Effector memory CD4-positive, alpha-beta T cell (primary cell): ENCODE data around the gene TOMT.
A peak's percentile ranks its signal among the peaks of the same experiment; 100 is the strongest.

ENCODE experiments used
- DNase-seq, 3 donors: peaks; one replicate each; pipeline ENCODE4 v3.0.0-alpha.2; 2020
- H3K27ac ChIP-seq: 2 replicates; pipeline ENCODE4 v1.7.0; 2013; ENCODE audit warnings: mild to moderate bottlenecking, low read length, moderate library complexity; ENCODE audit not compliant: insufficient read depth, poor library complexity, severe bottlenecking
- H3K27me3 ChIP-seq: replicated peaks from 2 replicates; pipeline ENCODE4 v1.7.0; 2013; ENCODE audit warnings: mild to moderate bottlenecking, low read length; ENCODE audit not compliant: insufficient read depth, control insufficient read depth, poor library complexity, severe bottlenecking
- H3K36me3 ChIP-seq: 2 replicates; pipeline ENCODE4 v1.7.0; 2013; ENCODE audit warnings: mild to moderate bottlenecking, low read length, moderate library complexity; ENCODE audit not compliant: control insufficient read depth, insufficient read depth
- H3K4me1 ChIP-seq: 2 replicates; pipeline ENCODE4 v1.7.0; 2013; ENCODE audit warnings: low read length, mild to moderate bottlenecking; ENCODE audit not compliant: control insufficient read depth, insufficient read depth, poor library complexity, severe bottlenecking
- H3K4me3 ChIP-seq: 2 replicates; pipeline ENCODE4 v1.7.0; 2013; ENCODE audit warnings: low read length, low read depth, mild to moderate bottlenecking; ENCODE audit not compliant: insufficient read depth, poor library complexity, severe bottlenecking
- H3K9me3 ChIP-seq: 2 replicates; pipeline ENCODE4 v1.7.0; 2013; ENCODE audit warnings: mild to moderate bottlenecking, low read length, moderate library complexity; ENCODE audit not compliant: control insufficient read depth

Gene TOMT

GRCh38 chr11:72103754-72104167, 2.0 kb upstream of the TOMT start:
- H3K4me3 ChIP-seq, result peak overlapping the region; percentile 77
- H3K36me3 ChIP-seq, result peaks cover 13% of the 10 kb centered on the region
- DNase-seq, result no peak
- no peaks in the 10 kb centered on the region for H3K27me3 ChIP-seq
- peaks cover 17% of the 10 kb centered on the region for H3K4me1 ChIP-seq
- no peaks in the 10 kb centered on the region for H3K9me3 ChIP-seq
- peak overlapping the region; percentile 59 for H3K27ac ChIP-seq

- Histone ChIP-seq H3K4me1 (peaks cover 15% of the 10 kb centered on the region), H3K4me3 (peak overlapping the region; percentile 86), H3K9me3 (no peaks in the 10 kb centered on the region), H3K27ac (peak overlapping the region; percentile 96), H3K27me3 (no peaks in the 10 kb centered on the region), H3K36me3 (peaks cover 11% of the 10 kb centered on the region)
- no peak for DNase-seq
These were observed 5.8 kb downstream of the TOMT start for GRCh38 chr11:72111300-72112142.

GRCh38 chr11:72112143-72112977, 6.6 kb downstream of the TOMT start, which contains the start of gene ANAPC15:
TSS of gene ANAPC15 (minus strand) at chr11:72112695. CDS start at chr11:72111276, 1,419 bp downstream.
- H3K4me1 ChIP-seq, result peaks cover 15% of the 10 kb centered on the region

GRCh38 chr11:72112978-72113808, 7.5 kb downstream of the TOMT start:
- H3K36me3 ChIP-seq, result peaks cover 11% of the 10 kb centered on the region
- no peak for DNase-seq

More at GRCh38 chr11:72112143-72112977, 6.6 kb downstream of the TOMT start, which contains the start of gene ANAPC15:
- Histone ChIP-seq H3K36me3 (peaks cover 11% of the 10 kb centered on the region), H3K4me3 (peak within 1 kb of the TSS; percentile 86), H3K27me3 (no peaks in the 10 kb centered on the region), H3K9me3 (no peaks in the 10 kb centered on the region), H3K27ac (peak within 1 kb of the TSS; percentile 96)
- DNase-seq, result peak; percentile 96 to 98 (median 98)

GRCh38 chr11:72114570-72114969, 8.8 kb downstream of the TOMT start:
- peaks cover 15% of the 10 kb centered on the region for H3K4me1 ChIP-seq

More at GRCh38 chr11:72112978-72113808, 7.5 kb downstream of the TOMT start:
- Histone ChIP-seq H3K27me3 (no peaks in the 10 kb centered on the region), H3K4me1 (peaks cover 15% of the 10 kb centered on the region), H3K4me3 (peak overlapping the region; percentile 30), H3K9me3 (no peaks in the 10 kb centered on the region), H3K27ac (peak overlapping the region; percentile 96)

GRCh38 chr11:72116019-72116755, 10.5 kb downstream of the TOMT start:
- no peaks in the 10 kb centered on the region for H3K36me3 ChIP-seq
- H3K27me3 ChIP-seq, result no peaks in the 10 kb centered on the region
- no peak overlapping the region for H3K4me3 ChIP-seq
- no peak for DNase-seq
- H3K27ac ChIP-seq, result no peak overlapping the region
- H3K4me1 ChIP-seq, result peaks cover 15% of the 10 kb centered on the region
- no peaks in the 10 kb centered on the region for H3K9me3 ChIP-seq

More at GRCh38 chr11:72114570-72114969, 8.8 kb downstream of the TOMT start:
- no peaks in the 10 kb centered on the region for H3K9me3 ChIP-seq
- no peak for DNase-seq
- H3K27me3 ChIP-seq, result no peaks in the 10 kb centered on the region
- H3K4me3 ChIP-seq, result no peak overlapping the region
- no peak overlapping the region for H3K27ac ChIP-seq
- H3K36me3 ChIP-seq, result peaks cover 4% of the 10 kb centered on the region

- Histone ChIP-seq H3K36me3 (no peaks in the 10 kb centered on the region), H3K4me3 (no peak overlapping the region), H3K4me1 (no peaks in the 10 kb centered on the region), H3K9me3 (no peaks in the 10 kb centered on the region), H3K27me3 (peaks cover 3% of the 10 kb centered on the region), H3K27ac (no peak overlapping the region)
- DNase-seq, result no peak
These were observed 13.5 kb downstream of the TOMT start for GRCh38 chr11:72119198-72119597.

GRCh38 chr11:72120930-72121329, 15.2 kb downstream of the TOMT start:
- Histone ChIP-seq H3K9me3 (no peaks in the 10 kb centered on the region), H3K36me3 (no peaks in the 10 kb centered on the region), H3K4me3 (no peak overlapping the region), H3K4me1 (no peaks in the 10 kb centered on the region), H3K27me3 (peaks cover 3% of the 10 kb centered on the region), H3K27ac (no peak overlapping the region)
- no peak for DNase-seq

GRCh38 chr11:72122607-72123006, 16.9 kb downstream of the TOMT start:
- no peak for DNase-seq
- Histone ChIP-seq H3K4me1 (no peaks in the 10 kb centered on the region), H3K27ac (no peak overlapping the region), H3K27me3 (peaks cover 3% of the 10 kb centered on the region), H3K36me3 (no peaks in the 10 kb centered on the region), H3K4me3 (no peak overlapping the region), H3K9me3 (no peaks in the 10 kb centered on the region)
